DMS153 treated with DMSO at 0.1 percent for 48 hours (cell line): Measurements from ENCODE around the gene ANKRD49.
A peak's percentile ranks its signal among the peaks of the same experiment; 100 is the strongest.

ENCODE experiments used
- DNase-seq: peaks from one replicate; lab custom pipeline; 2025; ENCODE audit not compliant: unreplicated experiment; lab: John Stamatoyannopoulos, UW

ANKRD49 gene

DNA sequence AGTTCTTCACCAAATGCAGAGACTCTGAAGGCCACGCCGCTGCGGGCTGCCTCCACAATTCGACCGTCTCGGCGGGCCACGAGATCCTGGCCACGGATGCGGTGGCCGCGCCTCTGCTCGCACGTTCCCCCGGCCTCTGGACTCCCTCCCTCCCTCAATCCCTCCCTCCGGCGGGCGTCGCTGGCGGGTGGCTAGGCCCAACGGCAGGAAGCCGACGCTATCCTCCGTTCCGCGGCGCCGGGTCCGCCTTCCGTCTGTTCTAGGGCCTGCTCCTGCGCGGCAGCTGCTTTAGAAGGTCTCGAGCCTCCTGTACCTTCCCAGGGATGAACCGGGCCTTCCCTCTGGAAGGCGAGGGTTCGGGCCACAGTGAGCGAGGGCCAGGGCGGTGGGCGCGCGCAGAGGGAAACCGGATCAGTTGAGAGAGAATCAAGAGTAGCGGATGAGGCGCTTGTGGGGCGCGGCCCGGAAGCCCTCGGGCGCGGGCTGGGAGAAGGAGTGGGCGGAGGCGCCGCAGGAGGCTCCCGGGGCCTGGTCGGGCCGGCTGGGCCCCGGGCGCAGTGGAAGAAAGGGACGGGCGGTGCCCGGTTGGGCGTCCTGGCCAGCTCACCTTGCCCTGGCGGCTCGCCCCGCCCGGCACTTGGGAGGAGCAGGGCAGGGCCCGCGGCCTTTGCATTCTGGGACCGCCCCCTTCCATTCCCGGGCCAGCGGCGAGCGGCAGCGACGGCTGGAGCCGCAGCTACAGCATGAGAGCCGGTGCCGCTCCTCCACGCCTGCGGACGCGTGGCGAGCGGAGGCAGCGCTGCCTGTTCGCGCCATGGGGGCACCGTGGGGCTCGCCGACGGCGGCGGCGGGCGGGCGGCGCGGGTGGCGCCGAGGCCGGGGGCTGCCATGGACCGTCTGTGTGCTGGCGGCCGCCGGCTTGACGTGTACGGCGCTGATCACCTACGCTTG, 50.2 kb downstream of the ANKRD49 start, which contains the start of gene FUT4:
TSS of gene FUT4 (plus strand) at position 227 of the 951 bp plus-strand sequence. CDS start at position 440, 213 bp downstream.
- peak; percentile 77 for DNase-seq

DNA sequence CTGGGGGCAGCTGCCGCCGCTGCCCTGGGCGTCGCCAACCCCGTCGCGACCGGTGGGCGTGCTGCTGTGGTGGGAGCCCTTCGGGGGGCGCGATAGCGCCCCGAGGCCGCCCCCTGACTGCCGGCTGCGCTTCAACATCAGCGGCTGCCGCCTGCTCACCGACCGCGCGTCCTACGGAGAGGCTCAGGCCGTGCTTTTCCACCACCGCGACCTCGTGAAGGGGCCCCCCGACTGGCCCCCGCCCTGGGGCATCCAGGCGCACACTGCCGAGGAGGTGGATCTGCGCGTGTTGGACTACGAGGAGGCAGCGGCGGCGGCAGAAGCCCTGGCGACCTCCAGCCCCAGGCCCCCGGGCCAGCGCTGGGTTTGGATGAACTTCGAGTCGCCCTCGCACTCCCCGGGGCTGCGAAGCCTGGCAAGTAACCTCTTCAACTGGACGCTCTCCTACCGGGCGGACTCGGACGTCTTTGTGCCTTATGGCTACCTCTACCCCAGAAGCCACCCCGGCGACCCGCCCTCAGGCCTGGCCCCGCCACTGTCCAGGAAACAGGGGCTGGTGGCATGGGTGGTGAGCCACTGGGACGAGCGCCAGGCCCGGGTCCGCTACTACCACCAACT, 51.0 kb downstream of the ANKRD49 start:
- no peak for DNase-seq

DNA sequence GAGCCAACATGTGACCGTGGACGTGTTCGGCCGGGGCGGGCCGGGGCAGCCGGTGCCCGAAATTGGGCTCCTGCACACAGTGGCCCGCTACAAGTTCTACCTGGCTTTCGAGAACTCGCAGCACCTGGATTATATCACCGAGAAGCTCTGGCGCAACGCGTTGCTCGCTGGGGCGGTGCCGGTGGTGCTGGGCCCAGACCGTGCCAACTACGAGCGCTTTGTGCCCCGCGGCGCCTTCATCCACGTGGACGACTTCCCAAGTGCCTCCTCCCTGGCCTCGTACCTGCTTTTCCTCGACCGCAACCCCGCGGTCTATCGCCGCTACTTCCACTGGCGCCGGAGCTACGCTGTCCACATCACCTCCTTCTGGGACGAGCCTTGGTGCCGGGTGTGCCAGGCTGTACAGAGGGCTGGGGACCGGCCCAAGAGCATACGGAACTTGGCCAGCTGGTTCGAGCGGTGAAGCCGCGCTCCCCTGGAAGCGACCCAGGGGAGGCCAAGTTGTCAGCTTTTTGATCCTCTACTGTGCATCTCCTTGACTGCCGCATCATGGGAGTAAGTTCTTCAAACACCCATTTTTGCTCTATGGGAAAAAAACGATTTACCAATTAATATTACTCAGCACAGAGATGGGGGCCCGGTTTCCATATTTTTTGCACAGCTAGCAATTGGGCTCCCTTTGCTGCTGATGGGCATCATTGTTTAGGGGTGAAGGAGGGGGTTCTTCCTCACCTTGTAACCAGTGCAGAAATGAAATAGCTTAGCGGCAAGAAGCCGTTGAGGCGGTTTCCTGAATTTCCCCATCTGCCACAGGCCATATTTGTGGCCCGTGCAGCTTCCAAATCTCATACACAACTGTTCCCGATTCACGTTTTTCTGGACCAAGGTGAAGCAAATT, 51.7 kb downstream of the ANKRD49 start:
- no peak for DNase-seq

DNA sequence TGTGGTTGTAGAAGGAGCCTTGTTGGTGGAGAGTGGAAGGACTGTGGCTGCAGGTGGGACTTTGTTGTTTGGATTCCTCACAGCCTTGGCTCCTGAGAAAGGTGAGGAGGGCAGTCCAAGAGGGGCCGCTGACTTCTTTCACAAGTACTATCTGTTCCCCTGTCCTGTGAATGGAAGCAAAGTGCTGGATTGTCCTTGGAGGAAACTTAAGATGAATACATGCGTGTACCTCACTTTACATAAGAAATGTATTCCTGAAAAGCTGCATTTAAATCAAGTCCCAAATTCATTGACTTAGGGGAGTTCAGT, 52.3 kb downstream of the ANKRD49 start:
- DNase-seq: no peak

DNA sequence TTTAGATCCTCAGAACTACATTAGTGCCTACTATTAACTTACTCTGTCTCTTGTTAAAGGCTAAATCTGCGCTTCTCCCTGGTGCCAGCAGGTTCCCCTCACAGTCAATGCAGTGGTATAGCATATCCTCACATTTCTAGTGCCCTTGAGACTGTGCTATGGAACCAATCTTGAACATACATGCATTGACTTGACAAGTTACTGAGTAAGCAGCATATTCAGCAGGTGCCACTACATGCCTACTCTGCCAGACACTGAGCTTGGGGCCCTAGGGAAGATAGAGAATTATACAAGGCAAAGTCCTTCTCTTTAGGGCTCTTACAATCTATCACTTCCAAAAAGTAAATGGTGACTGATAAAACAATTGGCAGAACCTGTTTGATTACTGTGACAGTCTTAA, 53.1 kb downstream of the ANKRD49 start:
- DNase-seq: no peak

DNA sequence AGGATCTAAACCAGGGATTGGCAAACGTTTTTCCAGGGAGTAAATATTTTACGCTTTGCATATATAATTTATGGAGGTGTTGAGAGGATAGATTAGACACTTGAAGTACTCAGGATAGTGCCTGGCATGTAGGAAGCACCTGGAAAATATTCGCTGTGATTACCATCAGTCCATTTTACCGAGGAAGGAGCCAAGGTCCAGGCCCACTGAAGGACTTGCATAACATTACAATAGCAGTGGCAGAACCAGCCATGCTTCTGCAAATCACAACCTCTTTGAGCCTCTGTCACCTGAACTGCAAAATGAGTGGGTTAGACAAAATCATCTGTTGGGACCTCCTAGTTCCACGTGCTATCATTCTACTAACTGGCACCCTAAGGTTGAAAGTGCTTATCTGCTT, 55.4 kb downstream of the ANKRD49 start:
- DNase-seq: no peak
